ENCODE measurements around the gene SLC1A1. TPM values are rescaled to one million over a fixed set of nuclear protein-coding genes. Genes with fewer than 3 reads are reported as not detected.

SLC1A1 gene
- total RNA-seq, 2 experiments from 2014 or later: not detected

DNA sequence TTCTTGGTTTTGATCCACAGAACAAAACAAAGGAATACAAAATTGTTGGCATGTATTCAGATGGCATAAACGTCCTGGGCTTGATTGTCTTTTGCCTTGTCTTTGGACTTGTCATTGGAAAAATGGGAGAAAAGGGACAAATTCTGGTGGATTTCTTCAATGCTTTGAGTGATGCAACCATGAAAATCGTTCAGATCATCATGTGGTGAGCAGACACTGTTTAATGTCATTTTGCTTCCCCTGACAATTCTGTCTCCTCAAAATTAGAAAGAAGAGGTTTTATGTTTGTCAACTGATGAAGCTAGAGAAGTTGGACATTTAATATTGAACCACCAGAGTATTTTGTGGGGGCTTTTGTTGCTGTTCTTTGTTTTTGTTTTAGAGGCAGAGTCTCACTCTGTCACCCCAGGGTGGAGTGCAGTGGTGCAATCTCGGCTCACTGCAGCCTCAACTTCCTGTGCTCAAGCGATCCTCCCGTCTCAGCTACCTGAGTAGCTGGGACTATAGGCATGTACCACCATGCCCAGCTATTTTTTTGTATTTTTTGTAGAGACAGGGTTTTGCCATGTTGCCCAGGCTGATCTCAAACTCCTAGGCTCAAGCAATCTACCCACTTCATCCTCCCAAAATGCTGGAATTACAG is 82.0 kb downstream of the SLC1A1 start:
- H3K4me1 ChIP-seq (ENCODE audit: insufficient read depth, low read length, poor library complexity, severe bottlenecking): no peaks in the 10 kb centered on the region
- POLR2A ChIA-PET: interaction anchor here (0.6 to 1.1 kb wide), 2 partner anchors 125 to 845 kb away, joined by 3 read pairs; no protein-coding TSS in a partner anchor
- no peak overlapping the region for H3K4me2 ChIP-seq (ENCODE audit: low read length)
- H3K9me3 ChIP-seq (ENCODE audit: low read length): no peaks in the 10 kb centered on the region
- no peaks in the 10 kb centered on the region for H3K36me3 ChIP-seq (ENCODE audit: insufficient read depth, low read length)
- H3K9me2 ChIP-seq (ENCODE audit: insufficient read depth, low read length): no peaks in the 10 kb centered on the region
- CTCF ChIA-PET (ENCODE audit: unreplicated experiment): no interaction called here
- intact Hi-C loops (cut with micrococcal nuclease; ENCODE audit: unreplicated experiment): no loop called here
- no peak for TF ChIP-seq EZH2phosphoT487 (IDR thresholded peaks at IDR 0.05; ENCODE audit: borderline replicate concordance, low read depth, low read length)
- TF ChIP-seq, protein P1, sequence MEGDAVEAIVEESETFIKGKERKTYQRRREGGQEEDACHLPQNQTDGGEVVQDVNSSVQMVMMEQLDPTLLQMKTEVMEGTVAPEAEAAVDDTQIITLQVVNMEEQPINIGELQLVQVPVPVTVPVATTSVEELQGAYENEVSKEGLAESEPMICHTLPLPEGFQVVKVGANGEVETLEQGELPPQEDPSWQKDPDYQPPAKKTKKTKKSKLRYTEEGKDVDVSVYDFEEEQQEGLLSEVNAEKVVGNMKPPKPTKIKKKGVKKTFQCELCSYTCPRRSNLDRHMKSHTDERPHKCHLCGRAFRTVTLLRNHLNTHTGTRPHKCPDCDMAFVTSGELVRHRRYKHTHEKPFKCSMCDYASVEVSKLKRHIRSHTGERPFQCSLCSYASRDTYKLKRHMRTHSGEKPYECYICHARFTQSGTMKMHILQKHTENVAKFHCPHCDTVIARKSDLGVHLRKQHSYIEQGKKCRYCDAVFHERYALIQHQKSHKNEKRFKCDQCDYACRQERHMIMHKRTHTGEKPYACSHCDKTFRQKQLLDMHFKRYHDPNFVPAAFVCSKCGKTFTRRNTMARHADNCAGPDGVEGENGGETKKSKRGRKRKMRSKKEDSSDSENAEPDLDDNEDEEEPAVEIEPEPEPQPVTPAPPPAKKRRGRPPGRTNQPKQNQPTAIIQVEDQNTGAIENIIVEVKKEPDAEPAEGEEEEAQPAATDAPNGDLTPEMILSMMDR (conservative IDR thresholded peaks at IDR 0.05; ENCODE audit: low read length): no peak
- DNase-seq (ENCODE audit: low spot score): no peak
- H3K4me3 ChIP-seq (ENCODE audit: low read depth, low read length, poor library complexity, severe bottlenecking): no peak overlapping the region
- no peak overlapping the region for H2AFZ ChIP-seq (ENCODE audit: low read length)
- H4K20me1 ChIP-seq (ENCODE audit: insufficient read depth, low read length): no peaks in the 10 kb centered on the region
- H3K27ac ChIP-seq (ENCODE audit: low read depth, low read length, poor library complexity, severe bottlenecking): no peak overlapping the region
- BruUV-seq (replicated peaks): no TSS peak
- H3K79me2 ChIP-seq (ENCODE audit: insufficient read depth, low read depth, low read length): no peaks in the 10 kb centered on the region

DNA sequence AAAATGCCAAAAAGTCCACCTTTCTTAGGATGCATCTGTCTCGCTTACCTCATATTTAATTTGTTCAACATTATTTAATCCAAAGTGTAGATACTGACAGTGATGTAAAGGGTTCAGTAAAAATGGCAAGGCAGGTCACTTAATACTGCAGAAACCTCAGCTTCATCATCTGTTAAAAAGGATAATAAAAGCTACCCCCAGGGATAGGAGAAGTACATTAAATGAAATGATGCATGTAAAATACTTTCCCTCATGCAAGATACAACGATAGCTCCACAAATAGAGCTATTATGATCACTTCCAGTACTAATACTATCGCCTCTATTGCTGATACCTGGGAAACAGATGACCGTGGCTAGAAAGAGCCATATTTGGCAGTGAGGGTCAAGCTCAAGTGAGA is 82.9 kb downstream of the SLC1A1 start:
- Histone ChIP-seq H3K9me3 (ENCODE audit: low read length) (no peaks in the 10 kb centered on the region), H4K20me1 (ENCODE audit: insufficient read depth, low read length) (no peaks in the 10 kb centered on the region), H3K4me3 (ENCODE audit: low read depth, low read length, poor library complexity, severe bottlenecking) (no peak overlapping the region), H3K9me2 (ENCODE audit: insufficient read depth, low read length) (no peaks in the 10 kb centered on the region), H3K79me2 (ENCODE audit: insufficient read depth, low read depth, low read length) (no peaks in the 10 kb centered on the region), H3K4me1 (ENCODE audit: insufficient read depth, low read length, poor library complexity, severe bottlenecking) (no peaks in the 10 kb centered on the region), H2AFZ (ENCODE audit: low read length) (no peak overlapping the region), H3K4me2 (ENCODE audit: low read length) (no peak overlapping the region), H3K36me3 (ENCODE audit: insufficient read depth, low read length) (no peaks in the 10 kb centered on the region), H3K27ac (ENCODE audit: low read depth, low read length, poor library complexity, severe bottlenecking) (no peak overlapping the region)
- intact Hi-C loops (cut with micrococcal nuclease; ENCODE audit: unreplicated experiment): no loop called here
- ChIA-PET CTCF (ENCODE audit: unreplicated experiment) (no interaction called here), POLR2A (interaction anchor here (1.1 kb wide), 1 partner anchor 125 kb away, joined by 3 read pairs; no protein-coding TSS in a partner anchor)
- no peak for DNase-seq (ENCODE audit: low spot score)
- BruUV-seq (replicated peaks): no TSS peak
- no peak for TF ChIP-seq EZH2phosphoT487 (IDR thresholded peaks at IDR 0.05; ENCODE audit: borderline replicate concordance, low read depth, low read length)
- TF ChIP-seq, protein P1 (conservative IDR thresholded peaks at IDR 0.05; ENCODE audit: low read length): no peak

DNA sequence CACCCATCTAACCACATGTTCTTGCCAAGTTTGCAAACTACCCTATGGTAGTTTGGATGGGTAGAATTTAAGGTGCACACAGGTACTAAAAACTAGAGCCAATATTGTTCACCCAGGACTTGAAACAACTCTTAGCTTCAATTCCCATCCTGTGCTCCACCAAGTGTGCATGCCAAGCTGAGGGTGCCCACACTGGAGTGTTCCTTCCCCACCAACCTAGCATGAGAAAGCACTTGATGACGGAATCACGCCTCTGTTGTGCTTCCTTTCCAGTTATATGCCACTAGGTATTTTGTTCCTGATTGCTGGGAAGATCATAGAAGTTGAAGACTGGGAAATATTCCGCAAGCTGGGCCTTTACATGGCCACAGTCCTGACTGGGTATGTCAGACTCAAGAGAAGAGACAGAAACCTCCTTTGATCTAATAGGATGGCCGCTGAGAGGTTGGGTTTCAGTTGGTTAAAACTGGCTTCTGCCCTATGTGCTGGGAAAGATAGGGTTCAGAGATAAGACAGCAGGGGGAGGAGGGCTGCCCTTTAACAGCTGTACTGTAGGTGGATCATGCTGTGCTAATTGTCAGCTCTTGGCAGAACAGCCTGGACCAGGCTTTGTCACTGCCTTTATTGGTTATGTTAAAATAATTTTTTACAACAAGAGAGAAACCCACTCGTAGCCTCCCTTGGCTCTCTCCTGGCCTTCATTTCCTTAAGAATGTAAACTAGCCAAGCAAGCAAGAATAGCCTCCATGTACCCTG is 83.5 kb downstream of the SLC1A1 start:
- Histone ChIP-seq H3K4me2 (ENCODE audit: low read length) (no peak overlapping the region), H3K4me3 (ENCODE audit: low read depth, low read length, poor library complexity, severe bottlenecking) (no peak overlapping the region), H2AFZ (ENCODE audit: low read length) (no peak overlapping the region), H3K9me2 (ENCODE audit: insufficient read depth, low read length) (no peaks in the 10 kb centered on the region), H3K9me3 (ENCODE audit: low read length) (no peaks in the 10 kb centered on the region), H3K4me1 (ENCODE audit: insufficient read depth, low read length, poor library complexity, severe bottlenecking) (no peaks in the 10 kb centered on the region), H3K79me2 (ENCODE audit: insufficient read depth, low read depth, low read length) (no peaks in the 10 kb centered on the region), H3K27ac (ENCODE audit: low read depth, low read length, poor library complexity, severe bottlenecking) (no peak overlapping the region), H4K20me1 (ENCODE audit: insufficient read depth, low read length) (no peaks in the 10 kb centered on the region), H3K36me3 (ENCODE audit: insufficient read depth, low read length) (no peaks in the 10 kb centered on the region)
- BruUV-seq (replicated peaks): no TSS peak
- TF ChIP-seq EZH2phosphoT487 (IDR thresholded peaks at IDR 0.05; ENCODE audit: borderline replicate concordance, low read depth, low read length): no peak
- TF ChIP-seq, protein P1 (conservative IDR thresholded peaks at IDR 0.05; ENCODE audit: low read length): no peak
- ChIA-PET CTCF (ENCODE audit: unreplicated experiment) (no interaction called here), POLR2A (no interaction called here)
- intact Hi-C loops (cut with micrococcal nuclease; ENCODE audit: unreplicated experiment): no loop called here
- DNase-seq (ENCODE audit: low spot score): no peak
